ENCODE data around the gene HCN3. TPM values are rescaled to one million over a fixed set of nuclear protein-coding genes. Genes with fewer than 3 reads are reported as not detected.

HCN3 gene
- total and polyA plus RNA-seq, 2 of the 8 experiments (the other 6 are each of a cell fraction or from before 2014, with no cell fraction given) = 6.4 to 7.3 TPM

- no peak overlapping the region for H3K9ac ChIP-seq (replicated peaks in 1 of 4; ENCODE audit: extremely low read depth in 1 of 4, low read depth in 3 of 4, low read length in 3 of 4)
- peaks cover 2 to 12% (median 6%) of the 10 kb centered on the region in 4 experiments; a peak in 6 of 7 replicates for H3K4me1 ChIP-seq (replicated peaks in 1 of 4; ENCODE audit: control insufficient read depth in 3 of 4, insufficient read depth in 4 of 4, low read length in 3 of 4)
- no peak overlapping the region for H3K18ac ChIP-seq (ENCODE audit: extremely low read depth, low read length)
- H2AK5ac ChIP-seq (ENCODE audit: low read depth, low read length) = no peak overlapping the region
- no peak overlapping the region for H2BK12ac ChIP-seq (ENCODE audit: low read depth, low read length)
- FAIRE-seq = no peak
- H3K79me2 ChIP-seq (ENCODE audit: control insufficient read depth in 1 of 2, insufficient read depth in 2 of 2, low read length in 2 of 2) = peaks cover 0 to 10% of the 10 kb centered on the region in 2 experiments; a peak in 2 of 4 replicates
- peaks cover 8% of the 10 kb centered on the region; the same call in 1 of the 2 replicates for H3K23me2 ChIP-seq (ENCODE audit: low read depth, low read length)
- ChIA-PET POLR2A (ENCODE audit: partially characterized antibody) (interaction anchor here (1.2 to 4.6 kb wide), 3 partner anchors 9 to 40 kb away, joined by 3 to 14 read pairs (median 4); partner anchors contain the start of genes FDPS and HCN3), CTCF (ENCODE audit: partially characterized antibody) (interaction anchor here (1.0 to 15.0 kb wide), 7 partner anchors 9 to 66 kb away, joined by 3 to 227 read pairs (median 4); partner anchors contain the start of gene ENTREP3)
- peaks cover 9 to 52% (median 33%) of the 10 kb centered on the region in 4 experiments; a peak in 7 of 8 replicates for H3K36me3 ChIP-seq (ENCODE audit: control insufficient read depth in 2 of 4, insufficient read depth in 4 of 4, low read length in 3 of 4)
- peaks cover 0 to 3% (median 2%) of the 10 kb centered on the region in 4 experiments; a peak in 4 of 7 replicates for H3K27me3 ChIP-seq (replicated peaks in 1 of 4; ENCODE audit: control insufficient read depth in 3 of 4, extremely low read depth in 1 of 4, insufficient read depth in 3 of 4, low read length in 3 of 4)
- no peak overlapping the region for H2AFZ ChIP-seq (ENCODE audit: low read length)
- H4K91ac ChIP-seq (replicated peaks; ENCODE audit: insufficient read length, low read length) = no peak overlapping the region
- H4K5ac ChIP-seq (ENCODE audit: insufficient read length, low read depth, low read length) = no peak overlapping the region
- no peak overlapping the region for H2BK120ac ChIP-seq (replicated peaks; ENCODE audit: low read depth, low read length)
- TF ChIP-seq USF2 (IDR thresholded peaks at IDR 0.05; ENCODE audit: low read length) (no peak), SRF (IDR thresholded peaks at IDR 0.05; ENCODE audit: low read depth, low read length) (no peak), TAF7 (optimal IDR thresholded peaks at IDR 0.05; ENCODE audit: borderline replicate concordance, low read depth, low read length) (no peak), SP1 (IDR thresholded peaks at IDR 0.05; ENCODE audit: low read depth, low read length) (no peak), SIX5 (IDR thresholded peaks at IDR 0.05; ENCODE audit: low read depth, low read length) (no peak), ZNF274 (IDR thresholded peaks at IDR 0.05; ENCODE audit: borderline replicate concordance, extremely low read depth, low read length) (no peak), KDM4A (IDR thresholded peaks at IDR 0.05; ENCODE audit: low read depth, low read length, severe bottlenecking) (no peak), CBX8 (IDR thresholded peaks at IDR 0.05; ENCODE audit: borderline replicate concordance, low read depth, low read length) (no peak), POLR2AphosphoS5 (IDR thresholded peaks at IDR 0.05; ENCODE audit: low read depth, low read length) (no peak), KDM1A (IDR thresholded peaks at IDR 0.05; ENCODE audit: borderline replicate concordance, low read length) (no peak)
- H3K56ac ChIP-seq (replicated peaks; ENCODE audit: insufficient read length, low read depth, low read length) = no peak overlapping the region
- peaks cover 16 to 33% of the 10 kb centered on the region in 2 experiments for H4K20me1 ChIP-seq (replicated peaks in 1 of 2; ENCODE audit: control insufficient read depth in 1 of 2, insufficient read depth in 2 of 2, low read length in 2 of 2)
- WGBS, 2 experiments (ENCODE audit: extremely low coverage in 1 of 2, insufficient coverage in 1 of 2, insufficient read length in 1 of 2, insufficient replicate concordance in 2 of 2, low coverage in 1 of 2, low lambda C conversion rate in 2 of 2, missing lambda C conversion rate in 1 of 2) = 90% methylated on average over 3 of the region's 3 CpGs; no CpG with 5 or more reads in 1 of the 2 experiments
- H2BK5ac ChIP-seq (ENCODE audit: low read depth, low read length) = no peak overlapping the region
- no peak overlapping the region for H3K4me3 ChIP-seq (ENCODE audit: extremely low read depth in 1 of 4, insufficient read depth in 2 of 4, low read depth in 3 of 4, low read length in 4 of 4)
- H3K23ac ChIP-seq (ENCODE audit: insufficient read length) = no peak overlapping the region
- no peaks in the 10 kb centered on the region for H3K9me3 ChIP-seq (ENCODE audit: insufficient read depth in 2 of 2, low read depth in 1 of 2, low read length in 1 of 2)
- H3K27ac ChIP-seq (ENCODE audit: low read depth, low read length) = no peak overlapping the region
- H2BK20ac ChIP-seq (ENCODE audit: low read length) = no peak overlapping the region
- no peak overlapping the region for H4K8ac ChIP-seq (ENCODE audit: extremely low read depth, insufficient read depth, low read length)
- peaks cover 8% of the 10 kb centered on the region; the same call in 1 of the 2 replicates for H3K79me1 ChIP-seq (ENCODE audit: low read depth, low read length)
- no peak overlapping the region for H2BK15ac ChIP-seq (ENCODE audit: low read length)
- no peak overlapping the region for H3K4me2 ChIP-seq (ENCODE audit: insufficient read depth in 1 of 2, low read depth in 2 of 2, low read length in 2 of 2)
- no peak overlapping the region for H3K4ac ChIP-seq (replicated peaks; ENCODE audit: insufficient read length, low read depth, low read length)
- DNase-seq (ENCODE audit: low read depth in 1 of 2, low spot score in 2 of 2) = no peak
- H3K14ac ChIP-seq (ENCODE audit: insufficient read length) = no peak overlapping the region
These were observed 39.7 kb downstream of the HCN3 start for GRCh38 chr1:155316922-155317321.

All from H1 (cell line).